ENCODE measurements around the gene SPANXN3.
"Not testable (repeated sequence)": the region's sequence is repeated elsewhere in the genome, so short reads cannot be mapped to it uniquely, and the experiment has no call there.

SPANXN3 gene, protein sequence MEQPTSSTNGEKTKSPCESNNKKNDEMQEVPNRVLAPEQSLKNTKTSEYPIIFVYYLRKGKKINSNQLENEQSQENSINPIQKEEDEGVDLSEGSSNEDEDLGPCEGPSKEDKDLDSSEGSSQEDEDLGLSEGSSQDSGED

DNA sequence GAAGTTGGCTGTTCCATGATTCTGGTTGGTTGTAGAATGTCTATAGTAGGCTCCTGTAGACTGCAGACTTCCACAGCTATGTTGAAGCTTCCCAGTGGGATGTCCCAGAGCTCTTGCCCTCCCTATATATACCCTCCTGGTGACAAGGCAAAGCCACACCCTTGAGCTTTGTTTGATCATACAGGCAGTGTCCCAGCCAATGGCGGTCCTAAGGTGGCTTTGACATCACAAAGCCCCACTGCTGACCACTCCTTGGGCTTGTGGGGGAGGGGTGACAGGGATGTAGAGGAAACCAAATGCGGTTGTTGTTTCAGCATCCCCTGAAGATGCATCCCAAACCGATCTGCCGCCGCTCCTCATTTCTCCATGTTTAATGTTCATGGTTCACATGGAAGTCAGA lies at the start of gene SPANXN3:
SPANXN3 (minus strand) TSS at position 101 of the 400 bp plus-strand sequence; CDS start at position 17, 84 bp downstream.
- in situ Hi-C loops (cut with HindIII; ENCODE audit: low pct_ligation_motif_present, low pct_unique_long_range_greater_than_20kb, low sequenced_read_pairs); DNase-seq: not testable (repeated sequence)

DNA sequence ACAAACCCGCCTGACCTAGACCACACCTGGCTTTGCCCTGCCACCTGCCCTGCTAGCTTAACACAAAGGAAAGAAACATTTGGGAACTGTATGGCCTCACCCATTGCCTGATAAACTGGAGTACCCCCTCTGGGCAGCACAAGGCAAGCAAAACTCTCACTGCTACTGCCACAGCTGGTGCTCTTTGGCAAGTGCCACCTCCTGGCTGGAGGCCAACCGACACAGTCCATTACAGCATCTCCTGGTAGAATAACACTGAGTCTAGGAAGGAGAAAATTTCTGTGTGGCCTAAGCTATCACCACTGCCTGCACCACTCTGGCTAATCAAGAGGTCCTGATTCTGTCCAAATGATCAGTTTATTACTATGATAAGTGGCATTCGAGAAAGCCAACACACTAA lies 18.9 kb upstream of the SPANXN3 start:
- in situ Hi-C loops (cut with HindIII; ENCODE audit: low pct_ligation_motif_present, low pct_unique_long_range_greater_than_20kb, low sequenced_read_pairs): no loop called here
- DNase-seq: no peak

DNA sequence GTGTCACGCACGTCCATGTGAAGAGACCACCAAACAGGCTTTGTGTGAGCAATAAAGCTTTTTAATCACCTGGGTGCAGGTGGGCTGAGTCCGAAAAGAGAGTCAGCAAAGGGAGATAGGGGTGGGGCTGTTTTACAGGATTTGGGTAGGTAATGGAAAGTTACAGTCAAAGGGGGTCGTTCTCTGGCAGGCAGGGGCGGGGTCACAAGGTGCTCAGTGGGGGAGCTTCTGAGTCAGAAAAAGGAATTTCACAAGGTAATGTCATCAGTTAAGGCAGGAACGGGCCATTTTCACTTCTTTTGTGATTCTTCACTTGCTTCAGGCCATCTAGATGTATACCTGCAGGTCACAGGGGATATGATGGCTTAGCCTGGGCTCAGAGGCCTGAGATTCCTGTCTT lies 15.1 kb downstream of the SPANXN3 start:
- in situ Hi-C loops (cut with HindIII; ENCODE audit: low pct_ligation_motif_present, low pct_unique_long_range_greater_than_20kb, low sequenced_read_pairs); DNase-seq: not testable (repeated sequence)

DNA sequence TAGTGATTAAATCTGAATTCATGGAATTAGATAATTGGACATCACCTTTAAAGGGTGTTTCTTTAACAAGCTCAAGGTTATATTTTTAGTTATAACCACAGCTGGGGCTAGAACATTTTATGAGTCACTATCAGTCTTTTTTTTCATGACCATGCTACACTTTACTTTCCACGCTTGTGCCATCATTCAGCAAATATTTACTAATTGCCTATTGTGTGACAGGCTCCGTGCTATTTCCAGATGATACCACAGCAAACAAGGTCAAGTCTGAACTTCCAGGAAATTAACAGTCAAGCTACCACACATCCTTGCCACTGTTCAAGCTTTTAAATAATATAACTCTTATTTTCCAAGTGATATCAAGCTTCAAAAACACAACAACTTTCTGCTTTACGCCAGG lies 16.5 kb downstream of the SPANXN3 start:
- no peak for DNase-seq
- in situ Hi-C loops (cut with HindIII; ENCODE audit: low pct_ligation_motif_present, low pct_unique_long_range_greater_than_20kb, low sequenced_read_pairs): no loop called here

DNA sequence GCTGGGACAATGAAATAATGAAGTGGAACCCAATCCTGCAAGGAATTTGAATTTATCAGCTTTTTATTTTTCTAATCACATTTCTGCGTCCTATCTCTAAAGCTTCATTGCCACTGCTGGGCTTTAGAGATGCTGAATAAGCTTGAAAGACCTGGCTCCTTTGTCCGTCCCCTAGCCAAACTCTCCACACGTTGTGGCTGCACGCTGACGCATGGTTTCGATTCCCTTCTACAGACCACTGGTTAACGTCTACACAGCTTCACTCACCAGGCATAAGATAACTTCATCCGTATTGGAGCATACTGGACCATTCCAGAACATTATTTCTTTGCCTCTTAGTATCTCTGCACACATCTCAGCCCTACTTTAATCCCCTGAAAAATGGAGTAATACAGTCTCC lies 31.2 kb downstream of the SPANXN3 start:
- in situ Hi-C loops (cut with HindIII; ENCODE audit: low pct_ligation_motif_present, low pct_unique_long_range_greater_than_20kb, low sequenced_read_pairs): no loop called here
- no peak for DNase-seq

DNA sequence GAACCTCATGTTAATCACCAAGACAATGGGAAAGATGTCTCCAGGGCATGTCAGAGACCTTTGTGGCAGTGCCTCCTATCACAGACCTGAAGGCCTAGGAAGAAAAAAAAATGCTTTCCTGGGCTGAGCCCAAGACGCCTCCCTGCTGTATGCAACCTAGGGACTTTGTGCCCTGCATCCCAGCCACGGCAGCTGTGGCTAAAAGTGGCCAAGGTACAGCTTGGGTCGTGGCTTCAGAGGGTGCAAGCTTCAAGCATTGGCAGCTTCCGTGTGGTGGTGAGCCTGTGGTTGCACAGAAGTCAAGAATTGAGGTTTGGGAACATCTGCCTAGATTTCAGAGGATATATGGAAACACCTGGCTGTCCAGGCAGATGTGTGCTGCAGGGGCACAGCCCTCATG lies 40.5 kb downstream of the SPANXN3 start:
- in situ Hi-C loops (cut with HindIII; ENCODE audit: low pct_ligation_motif_present, low pct_unique_long_range_greater_than_20kb, low sequenced_read_pairs): no loop called here

DNA sequence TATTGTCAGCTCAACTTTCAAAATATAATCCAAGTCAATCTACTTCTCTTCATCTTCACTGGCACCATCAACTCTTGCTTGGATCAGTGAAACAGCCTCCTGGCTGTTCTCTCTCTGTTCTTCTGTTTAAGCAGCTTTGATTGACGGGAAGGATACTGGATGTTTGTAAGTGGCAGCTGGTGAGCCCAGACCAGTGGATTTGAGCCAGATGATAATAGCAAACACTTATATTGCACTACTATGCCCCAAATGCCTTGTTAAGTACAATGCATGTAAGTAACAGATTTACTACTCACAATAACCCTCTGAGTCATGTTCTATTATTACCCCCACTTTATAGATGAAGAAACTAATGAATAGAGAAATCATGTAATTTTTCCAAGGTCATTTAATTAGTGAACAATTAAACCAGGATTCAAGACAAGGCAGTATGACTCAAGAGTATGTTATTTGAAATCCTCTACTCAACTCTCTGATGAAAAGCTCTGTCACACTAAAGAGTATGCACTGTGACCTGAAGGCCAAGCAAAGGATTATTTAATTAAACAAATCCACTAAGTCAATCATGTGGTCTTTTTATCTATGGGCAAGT lies 44.8 kb downstream of the SPANXN3 start:
- in situ Hi-C loops (cut with HindIII; ENCODE audit: low pct_ligation_motif_present, low pct_unique_long_range_greater_than_20kb, low sequenced_read_pairs): no loop called here
- peak; percentile 48 for DNase-seq

More for the DNA sequence above, 40.5 kb downstream of the SPANXN3 start:
- no peak for DNase-seq

DNA sequence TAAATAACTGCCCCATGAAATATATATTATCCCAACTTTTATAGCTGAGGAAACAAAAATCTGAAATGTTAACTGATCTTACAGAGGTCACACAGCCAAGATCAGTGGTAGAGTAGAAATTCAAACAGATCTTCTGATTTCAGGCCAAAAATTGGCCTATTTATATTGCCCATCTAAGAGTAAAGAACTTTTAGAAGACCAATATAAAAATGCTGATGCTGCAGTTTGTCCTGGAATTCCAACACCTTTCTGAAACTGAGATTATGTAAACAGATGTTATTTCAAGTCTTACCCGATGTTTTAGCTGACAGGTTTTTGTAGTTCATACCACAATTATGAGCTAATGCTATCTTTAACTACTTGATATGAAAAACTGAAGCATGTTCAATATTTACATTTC lies 51.1 kb downstream of the SPANXN3 start:
- in situ Hi-C loops (cut with HindIII; ENCODE audit: low pct_ligation_motif_present, low pct_unique_long_range_greater_than_20kb, low sequenced_read_pairs): no loop called here
- no peak for DNase-seq

DNA sequence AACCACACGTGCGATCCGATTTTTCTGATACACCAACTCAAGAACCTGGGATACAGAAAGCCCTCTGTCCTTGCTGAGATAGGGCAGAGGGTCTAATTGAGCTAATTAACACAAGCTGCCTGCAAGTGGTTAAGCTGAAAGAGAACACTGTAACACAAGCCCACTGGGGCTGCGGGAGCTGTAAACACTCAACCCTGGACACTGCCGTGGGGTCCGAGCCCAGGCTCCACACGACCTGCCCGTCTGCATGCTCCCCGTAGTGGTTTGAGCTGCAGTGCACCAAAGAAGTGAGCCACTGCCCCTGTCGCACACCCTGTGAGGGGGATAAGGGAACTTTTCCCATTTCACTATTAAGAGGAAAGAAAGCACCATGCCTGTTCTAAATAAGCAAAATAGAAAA lies 54.6 kb downstream of the SPANXN3 start:
- no peak for DNase-seq
- in situ Hi-C loops (cut with HindIII; ENCODE audit: low pct_ligation_motif_present, low pct_unique_long_range_greater_than_20kb, low sequenced_read_pairs): no loop called here

DNA sequence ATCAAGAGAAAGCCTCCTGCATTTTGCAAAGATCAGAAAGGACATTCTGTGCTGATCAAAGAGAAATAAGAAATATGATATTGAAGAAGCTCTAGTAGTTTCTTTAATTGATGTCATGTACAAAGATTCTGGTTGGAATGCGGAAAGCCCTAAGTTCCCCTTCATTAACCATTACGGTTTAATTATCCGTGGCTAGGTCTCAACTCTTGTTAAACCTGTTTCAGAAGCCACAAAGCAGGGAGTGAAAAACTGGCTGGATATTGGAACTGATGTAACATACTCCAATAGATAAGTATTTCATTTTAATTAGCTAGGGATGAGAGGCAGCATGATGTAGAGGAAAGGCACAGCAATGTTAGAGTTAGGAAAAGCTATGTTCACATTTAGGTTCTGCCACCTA lies 55.7 kb downstream of the SPANXN3 start:
- no peak for DNase-seq
- in situ Hi-C loops (cut with HindIII; ENCODE audit: low pct_ligation_motif_present, low pct_unique_long_range_greater_than_20kb, low sequenced_read_pairs): no loop called here

Data from ACHN (cell line).